H9 (cell line): Measurements from ENCODE around the gene TRAF3. TPM values are rescaled to one million over a fixed set of nuclear protein-coding genes. Genes with fewer than 3 reads are reported as not detected.

ENCODE experiments used
- DNase-seq: peaks from one replicate; pipeline ENCODE4 v3.0.0-alpha.2; 2017
- H2AFZ ChIP-seq: one replicate; pipeline ENCODE4 v1.6.1; 2013; ENCODE audit warnings: mild to moderate bottlenecking, low read length, control low read depth, moderate library complexity
- H2AK5ac ChIP-seq: 2 replicates; pipeline ENCODE4 v1.6.1; 2013; ENCODE audit warnings: low read length, control low read depth, mixed read lengths; ENCODE audit not compliant: insufficient read length
- H2BK120ac ChIP-seq: one replicate; pipeline ENCODE4 v1.6.1; 2013; ENCODE audit warnings: low read depth, mild to moderate bottlenecking, low read length, control low read depth, inconsistent platforms; ENCODE audit not compliant: poor library complexity, severe bottlenecking
- H2BK12ac ChIP-seq: 2 replicates; pipeline ENCODE4 v1.6.1; 2013; ENCODE audit warnings: low read length, control low read depth, mixed read lengths, low read depth; ENCODE audit not compliant: insufficient read length
- H2BK15ac ChIP-seq: 2 replicates; pipeline ENCODE4 v1.6.1; 2013; ENCODE audit warnings: low read depth, low read length, control low read depth
- H2BK20ac ChIP-seq: one replicate; pipeline ENCODE4 v1.6.1; 2013; ENCODE audit warnings: low read depth, mild to moderate bottlenecking, low read length, control low read depth, inconsistent platforms; ENCODE audit not compliant: poor library complexity, severe bottlenecking
- H2BK5ac ChIP-seq: 2 replicates; pipeline ENCODE4 v1.6.1; 2013; ENCODE audit warnings: low read length, control low read depth, mixed read lengths; ENCODE audit not compliant: insufficient read length
- H3K14ac ChIP-seq: 2 replicates; pipeline ENCODE4 v1.6.1; 2013; ENCODE audit warnings: low read length, control low read depth; ENCODE audit not compliant: insufficient read depth
- H3K18ac ChIP-seq: 2 replicates; pipeline ENCODE4 v1.6.1; 2013; ENCODE audit warnings: low read depth, mild to moderate bottlenecking, mixed read lengths, low read length, control low read depth; ENCODE audit not compliant: insufficient read length
- H3K23ac ChIP-seq: 2 replicates; pipeline ENCODE4 v1.6.1; 2013; ENCODE audit warnings: low read length, control low read depth, mixed read lengths, low read depth; ENCODE audit not compliant: insufficient read length
- H3K23me2 ChIP-seq: 2 replicates; pipeline ENCODE4 v1.6.1; 2013; ENCODE audit warnings: low read depth, mild to moderate bottlenecking, mixed read lengths, low read length, control low read depth; ENCODE audit not compliant: insufficient read length, poor library complexity, severe bottlenecking
- H3K27ac ChIP-seq: 2 replicates; pipeline ENCODE4 v1.5.1; 2013; ENCODE audit warnings: low read length, control low read depth, mixed read lengths, low read depth; ENCODE audit not compliant: insufficient read length
- H3K27me3 ChIP-seq: 2 replicates; pipeline ENCODE4 v1.6.1; 2013; ENCODE audit warnings: low read length, control low read depth, inconsistent platforms; ENCODE audit not compliant: insufficient read depth
- H3K4ac ChIP-seq: 2 replicates; pipeline ENCODE4 v1.6.1; 2013; ENCODE audit warnings: low read depth, mild to moderate bottlenecking, control low read depth, inconsistent platforms, low read length, moderate library complexity
- H3K4me1 ChIP-seq: 2 replicates; pipeline ENCODE4 v1.6.1; 2013; ENCODE audit warnings: low read length, control low read depth, inconsistent platforms; ENCODE audit not compliant: insufficient read depth
- H3K4me2 ChIP-seq: 2 replicates; pipeline ENCODE4 v1.6.1; 2013; ENCODE audit warnings: low read length, control low read depth, mixed read lengths; ENCODE audit not compliant: insufficient read length, insufficient read depth
- H3K56ac ChIP-seq: 2 replicates; pipeline ENCODE4 v1.6.1; 2013; ENCODE audit warnings: low read depth, mild to moderate bottlenecking, mixed read lengths, low read length, control low read depth; ENCODE audit not compliant: insufficient read length
- H3K79me1 ChIP-seq: 2 replicates; pipeline ENCODE4 v1.6.1; 2013; ENCODE audit warnings: low read depth, mild to moderate bottlenecking, moderate library complexity, low read length, control low read depth, inconsistent platforms; ENCODE audit not compliant: insufficient read depth, poor library complexity, severe bottlenecking
- H3K79me2 ChIP-seq: 2 replicates; pipeline ENCODE4 v1.6.1; 2013; ENCODE audit warnings: low read length, control low read depth, inconsistent platforms; ENCODE audit not compliant: insufficient read depth
- H3K9ac ChIP-seq: 2 replicates; pipeline ENCODE4 v1.6.1; 2013; ENCODE audit warnings: low read length, control low read depth, mixed read lengths; ENCODE audit not compliant: insufficient read length; ENCODE audit errors: extremely low read depth
- H3K9me3 ChIP-seq: one replicate; pipeline ENCODE4 v1.6.1; 2013; ENCODE audit warnings: low read depth, low read length, inconsistent platforms; ENCODE audit not compliant: control insufficient read depth
- H3T11ph ChIP-seq: one replicate; pipeline ENCODE4 v1.6.1; 2013; ENCODE audit warnings: mild to moderate bottlenecking, low read length, control low read depth, inconsistent platforms
- H4K20me1 ChIP-seq: one replicate; pipeline ENCODE4 v1.6.1; 2013; ENCODE audit not compliant: control insufficient read depth, insufficient read length, insufficient read depth
- H4K5ac ChIP-seq: 2 replicates; pipeline ENCODE4 v1.6.1; 2013; ENCODE audit warnings: low read depth, mild to moderate bottlenecking, mixed read lengths, low read length, control low read depth; ENCODE audit not compliant: insufficient read length
- H4K8ac ChIP-seq: replicated peaks from 2 replicates; pipeline ENCODE4 v1.6.1; 2013; ENCODE audit warnings: low read length, control low read depth, mixed read lengths, low read depth; ENCODE audit not compliant: insufficient read length
- H4K91ac ChIP-seq: 2 replicates; pipeline ENCODE4 v1.6.1; 2013; ENCODE audit warnings: low read depth, mild to moderate bottlenecking, moderate library complexity, mixed read lengths, low read length, control low read depth; ENCODE audit not compliant: insufficient read length
- H3K27ac Mint-ChIP-seq, 3 experiments: 2 replicates in 2 of 3; 3 replicates in 1 of 3; pipeline ENCODE4 v1.8.0; 2020 to 2021; ENCODE audit warnings: mixed read lengths in 3 of 3, mild to moderate bottlenecking in 1 of 3, moderate library complexity in 1 of 3
- H3K27me3 Mint-ChIP-seq: 2 replicates; pipeline ENCODE4 v1.8.0; 2021; ENCODE audit warnings: low read depth, mild to moderate bottlenecking, moderate library complexity, mixed read lengths
- H3K36me3 Mint-ChIP-seq, 3 experiments: 2 replicates in 2 of 3; 3 replicates in 1 of 3; pipeline ENCODE4 v1.8.0; 2020 to 2021; ENCODE audit warnings: low read depth in 3 of 3, mixed read lengths in 3 of 3; ENCODE audit not compliant: insufficient read depth in 1 of 3
- H3K4me1 Mint-ChIP-seq, 2 experiments: 2 replicates each; pipeline ENCODE4 v1.8.0; 2020; ENCODE audit warnings: mixed read lengths in 2 of 2
- H3K4me3 Mint-ChIP-seq, 2 experiments: 2 replicates in 1 of 2; 3 replicates in 1 of 2; pipeline ENCODE4 v1.8.0; 2020 to 2021; ENCODE audit warnings: mild to moderate bottlenecking in 2 of 2, mixed read lengths in 2 of 2, moderate library complexity in 1 of 2
- H3K9me3 Mint-ChIP-seq, 2 experiments: 2 replicates in 1 of 2; 3 replicates in 1 of 2; pipeline ENCODE4 v1.8.0; 2020; ENCODE audit warnings: mild to moderate bottlenecking in 2 of 2, mixed read lengths in 2 of 2, moderate library complexity in 1 of 2
- CTCF ChIP-seq: fragments of 200-600 bp; sonication (generic); conservative IDR thresholded peaks from 3 replicates; pipeline ENCODE4 v1.8.0; 2021; ENCODE audit warnings: antibody characterized with exemption, mild to moderate bottlenecking
- WGBS: extraction: QIAGEN DNeasy Blood & Tissue Kit; methylation state at CpG from one replicate; pipeline ENCODE4 v1.1.7; 2013; ENCODE audit warnings: missing lambda C conversion rate, low lambda C conversion rate, mixed read lengths; ENCODE audit not compliant: insufficient read length; ENCODE audit errors: extremely low coverage; 5-methylcytosine and 5-hydroxymethylcytosine counted together
- total RNA-seq: library from RNA; stranded (reverse); gene quantifications from 2 replicates; pipeline ENCODE4 v1.2.1, GENCODE V29; 2021

TRAF3 gene
- total RNA-seq, 1 experiment from 2014 or later, result 9.6 TPM

- no peaks in the 10 kb centered on the region for H3K79me1 ChIP-seq
- H3K9me3 Mint-ChIP-seq, result no peaks in the 10 kb centered on the region
- no peak overlapping the region for H2BK5ac ChIP-seq
- no peak overlapping the region for H3K27ac ChIP-seq
- no peak overlapping the region for H2AK5ac ChIP-seq
- WGBS, result no CpG with 5 or more reads among the region's 22 CpGs
- H3K9me3 ChIP-seq, result no peaks in the 10 kb centered on the region
- no peak overlapping the region for H2BK20ac ChIP-seq
- H3T11ph ChIP-seq, result no peak overlapping the region
- no peak overlapping the region for H4K91ac ChIP-seq
- peaks cover 47 to 54% of the 10 kb centered on the region in 2 experiments for H3K4me1 Mint-ChIP-seq
- H3K23ac ChIP-seq, result no peak overlapping the region
- TF ChIP-seq CTCF, result no peak
- DNase-seq, result no peak
- H3K23me2 ChIP-seq, result no peaks in the 10 kb centered on the region
- H3K4me1 ChIP-seq, result peaks cover 7% of the 10 kb centered on the region; the same call in 1 of the 2 replicates
- H3K9ac ChIP-seq, result no peak overlapping the region
- no peak overlapping the region for H2BK15ac ChIP-seq
- no peaks in the 10 kb centered on the region for H3K27me3 ChIP-seq
- H3K79me2 ChIP-seq, result peaks cover 2% of the 10 kb centered on the region; the same call in 1 of the 2 replicates
- H4K20me1 ChIP-seq, result no peaks in the 10 kb centered on the region
- no peak overlapping the region for H3K4ac ChIP-seq
- H2BK120ac ChIP-seq, result no peak overlapping the region
- H3K18ac ChIP-seq, result no peak overlapping the region
- H2AFZ ChIP-seq, result no peak overlapping the region
- no peak overlapping the region; the same call in 1 of the 2 replicates for H3K14ac ChIP-seq
- no peak overlapping the region for H4K5ac ChIP-seq
- H3K27ac Mint-ChIP-seq, result peak overlapping the region in 2 of 3 experiments; percentile 26 to 38; a peak in 2 of 7 replicates
- no peaks in the 10 kb centered on the region for H3K36me3 Mint-ChIP-seq
- no peak overlapping the region for H2BK12ac ChIP-seq
- no peak overlapping the region for H4K8ac ChIP-seq
- no peak overlapping the region for H3K4me2 ChIP-seq
- no peak overlapping the region for H3K4me3 Mint-ChIP-seq
- no peaks in the 10 kb centered on the region for H3K27me3 Mint-ChIP-seq
- no peak overlapping the region for H3K56ac ChIP-seq
Measured at GRCh38 chr14:102825307-102826095, 48.3 kb downstream of the TRAF3 start.
